OCI-LY3 (cell line): ENCODE data around the gene CATSPER3.
"Not testable (repeated sequence)": the region's sequence is repeated elsewhere in the genome, so short reads cannot be mapped to it uniquely, and the experiment has no call there.

ENCODE experiments used
- H2AFZ ChIP-seq: fragments of 200-600, 300-600 bp; shearing (Covaris generic); 2 replicates; pipeline ENCODE4 v1.6.0; 2014; ENCODE audit warnings: antibody characterized with exemption, low read depth, low read length
- H3K27ac ChIP-seq: fragments of 200-600, 300-600 bp; sonication (generic); 2 replicates; pipeline ENCODE4 v1.5.1; 2014; ENCODE audit warnings: mild to moderate bottlenecking, low read length, moderate library complexity, mixed read lengths
- H3K27me3 ChIP-seq: fragments of 200-600, 300-600 bp; sonication (generic); 2 replicates; pipeline ENCODE4 v1.6.1; 2014; ENCODE audit warnings: low read depth, low read length, mixed read lengths
- H3K36me3 ChIP-seq: fragments of 200-600, 300-600 bp; sonication (generic); replicated peaks from 2 replicates; pipeline ENCODE3; 2014; ENCODE audit warnings: low read depth, low read length, mixed read lengths
- H3K4me1 ChIP-seq: fragments of 300-600, 200-600 bp; sonication (generic); 2 replicates; pipeline ENCODE4 v1.6.1; 2014; ENCODE audit warnings: low read length, mixed read lengths
- H3K4me2 ChIP-seq: fragments of 200-600, 300-600 bp; sonication (generic); 2 replicates; pipeline ENCODE4 v1.6.1; 2014; ENCODE audit warnings: low read length, mixed read lengths
- H3K4me3 ChIP-seq: fragments of 300-600, 200-600 bp; sonication (generic); 2 replicates; pipeline ENCODE4 v1.5.1; 2014; ENCODE audit warnings: antibody characterized with exemption, mild to moderate bottlenecking, low read length, moderate library complexity
- H3K79me2 ChIP-seq: fragments of 300-600, 200-600 bp; shearing (Covaris generic); 2 replicates; pipeline ENCODE4 v1.6.1; 2014; ENCODE audit warnings: mild to moderate bottlenecking, low read length, mixed read lengths
- H3K9ac ChIP-seq: fragments of 300-600, 200-600 bp; shearing (Covaris generic); 2 replicates; pipeline ENCODE4 v1.6.0; 2014; ENCODE audit warnings: mild to moderate bottlenecking, low read length, moderate library complexity
- H3K9me3 ChIP-seq: fragments of 200-600, 300-600 bp; shearing (Covaris generic); 2 replicates; pipeline ENCODE4 v1.6.1; 2014; ENCODE audit warnings: low read length, mixed read lengths; ENCODE audit not compliant: insufficient read depth
- H4K20me1 ChIP-seq: fragments of 200-600, 300-600 bp; sonication (generic); 2 replicates; pipeline ENCODE4 v1.6.1; 2016; ENCODE audit warnings: low read length, mixed read lengths; ENCODE audit not compliant: insufficient read depth
- EZH2phosphoT487 ChIP-seq: fragments of 200-600 bp; shearing (Covaris generic); IDR thresholded peaks from 2 replicates; pipeline ENCODE4 v1.6.1; 2018; ENCODE audit warnings: antibody characterized with exemption, mixed run types, low read depth
- TF ChIP-seq, protein P1 (sequence below): fragments of 200-600, 300-600 bp; sonication (generic); IDR thresholded peaks from 2 replicates; pipeline ENCODE4 v1.5.1; 2014; ENCODE audit warnings: antibody characterized with exemption, low read length, low read depth

Gene CATSPER3

DNA sequence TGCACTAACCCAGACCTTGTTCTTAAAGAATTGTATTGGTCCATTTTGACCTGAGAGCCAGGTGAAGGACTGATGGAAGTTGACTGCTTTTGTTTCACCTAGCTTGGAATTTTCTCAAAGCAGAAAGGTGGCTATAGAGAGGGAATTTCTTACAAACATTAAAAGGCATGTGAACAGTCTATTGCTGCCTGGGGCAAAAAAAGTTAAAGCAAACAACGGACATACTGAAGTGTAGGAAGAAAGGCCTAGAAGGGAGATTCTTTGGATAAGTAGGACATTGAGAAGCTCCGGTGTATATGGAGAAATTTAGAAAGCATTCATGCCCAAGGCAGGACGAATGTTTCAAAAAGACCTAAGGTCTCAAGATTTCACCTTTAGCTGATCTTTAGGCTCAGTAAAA, 11.7 kb downstream of the CATSPER3 start:
- no peak overlapping the region for H2AFZ ChIP-seq

DNA sequence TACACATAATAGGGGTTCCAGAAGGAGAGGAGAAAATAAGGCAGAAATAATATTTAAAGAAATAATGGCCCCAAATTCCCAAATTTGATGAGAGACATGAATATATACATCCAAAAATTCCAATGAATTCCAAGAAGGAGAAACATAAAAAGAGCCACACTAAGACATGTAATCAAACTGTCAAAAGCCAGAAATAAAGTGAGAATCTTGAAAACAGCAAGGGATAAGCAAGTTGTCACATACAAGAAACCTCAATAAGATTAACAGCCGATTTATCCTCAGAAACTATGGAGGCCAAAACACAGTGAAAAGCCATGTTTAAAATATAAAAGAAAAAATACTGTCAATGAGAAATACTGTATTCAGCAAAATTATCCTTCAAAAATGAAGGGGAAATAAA, 14.5 kb downstream of the CATSPER3 start:
- H3K9ac ChIP-seq = no peak overlapping the region
- no peaks in the 10 kb centered on the region for H3K79me2 ChIP-seq
- no peak overlapping the region for H3K4me2 ChIP-seq
- H3K27me3 ChIP-seq = no peaks in the 10 kb centered on the region
- H3K27ac ChIP-seq = no peak overlapping the region
- H2AFZ ChIP-seq = no peak overlapping the region
- H4K20me1 ChIP-seq = no peaks in the 10 kb centered on the region
- H3K36me3 ChIP-seq = no peaks in the 10 kb centered on the region
- no peaks in the 10 kb centered on the region for H3K9me3 ChIP-seq
- H3K4me3 ChIP-seq = no peak overlapping the region
- no peaks in the 10 kb centered on the region for H3K4me1 ChIP-seq
- TF ChIP-seq EZH2phosphoT487 = no peak
- TF ChIP-seq, protein P1, sequence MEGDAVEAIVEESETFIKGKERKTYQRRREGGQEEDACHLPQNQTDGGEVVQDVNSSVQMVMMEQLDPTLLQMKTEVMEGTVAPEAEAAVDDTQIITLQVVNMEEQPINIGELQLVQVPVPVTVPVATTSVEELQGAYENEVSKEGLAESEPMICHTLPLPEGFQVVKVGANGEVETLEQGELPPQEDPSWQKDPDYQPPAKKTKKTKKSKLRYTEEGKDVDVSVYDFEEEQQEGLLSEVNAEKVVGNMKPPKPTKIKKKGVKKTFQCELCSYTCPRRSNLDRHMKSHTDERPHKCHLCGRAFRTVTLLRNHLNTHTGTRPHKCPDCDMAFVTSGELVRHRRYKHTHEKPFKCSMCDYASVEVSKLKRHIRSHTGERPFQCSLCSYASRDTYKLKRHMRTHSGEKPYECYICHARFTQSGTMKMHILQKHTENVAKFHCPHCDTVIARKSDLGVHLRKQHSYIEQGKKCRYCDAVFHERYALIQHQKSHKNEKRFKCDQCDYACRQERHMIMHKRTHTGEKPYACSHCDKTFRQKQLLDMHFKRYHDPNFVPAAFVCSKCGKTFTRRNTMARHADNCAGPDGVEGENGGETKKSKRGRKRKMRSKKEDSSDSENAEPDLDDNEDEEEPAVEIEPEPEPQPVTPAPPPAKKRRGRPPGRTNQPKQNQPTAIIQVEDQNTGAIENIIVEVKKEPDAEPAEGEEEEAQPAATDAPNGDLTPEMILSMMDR = no peak

More for the DNA sequence above, 11.7 kb downstream of the CATSPER3 start:
- Histone ChIP-seq H3K79me2 (no peaks in the 10 kb centered on the region), H3K4me1 (no peaks in the 10 kb centered on the region), H3K4me3 (no peak overlapping the region), H3K4me2 (no peak overlapping the region), H4K20me1 (no peaks in the 10 kb centered on the region), H3K9ac (no peak overlapping the region), H3K27me3 (no peaks in the 10 kb centered on the region), H3K9me3 (no peaks in the 10 kb centered on the region), H3K36me3 (no peaks in the 10 kb centered on the region), H3K27ac (no peak overlapping the region)
- no peak for TF ChIP-seq EZH2phosphoT487
- TF ChIP-seq, protein P1 = no peak

DNA sequence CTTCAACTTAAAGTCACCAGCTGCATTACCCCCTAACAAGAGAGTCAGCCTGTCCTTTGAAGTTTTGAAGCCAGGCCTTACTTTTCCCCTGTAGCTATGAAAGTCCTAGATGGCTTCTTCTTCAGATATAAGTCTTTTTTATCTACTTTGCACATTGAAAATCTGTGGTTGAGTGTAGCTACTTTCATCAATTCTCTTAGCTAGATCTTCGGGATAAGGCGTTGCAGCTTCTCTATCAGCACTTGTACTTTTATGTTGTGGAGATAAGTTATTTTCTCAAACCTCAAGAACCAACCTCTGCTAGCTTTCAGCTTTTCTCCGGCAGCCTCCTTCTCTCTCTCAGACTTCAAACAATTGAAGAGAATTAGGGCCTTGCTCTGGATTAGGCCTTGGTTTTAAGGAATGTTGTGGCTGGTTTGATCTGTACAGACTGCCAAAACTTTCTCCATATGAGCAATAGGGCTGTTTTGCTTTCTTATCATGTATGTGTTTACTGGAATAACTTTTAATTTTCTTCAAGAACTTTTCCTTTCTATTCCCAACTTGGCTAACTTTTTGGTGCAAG, 21.6 kb downstream of the CATSPER3 start:
- H3K9me3 ChIP-seq = no peaks in the 10 kb centered on the region
- H3K27ac ChIP-seq = no peak overlapping the region
- H3K27me3 ChIP-seq = no peaks in the 10 kb centered on the region
- H3K4me1 ChIP-seq = peaks cover 2% of the 10 kb centered on the region; the same call in 1 of the 2 replicates
- no peak overlapping the region for H2AFZ ChIP-seq
- no peak overlapping the region for H3K9ac ChIP-seq
- H3K79me2 ChIP-seq = no peaks in the 10 kb centered on the region
- H3K36me3 ChIP-seq = no peaks in the 10 kb centered on the region
- H3K4me2 ChIP-seq = no peak overlapping the region
- no peak overlapping the region for H3K4me3 ChIP-seq
- no peaks in the 10 kb centered on the region for H4K20me1 ChIP-seq
- no peak for TF ChIP-seq EZH2phosphoT487
- TF ChIP-seq, protein P1 = no peak

DNA sequence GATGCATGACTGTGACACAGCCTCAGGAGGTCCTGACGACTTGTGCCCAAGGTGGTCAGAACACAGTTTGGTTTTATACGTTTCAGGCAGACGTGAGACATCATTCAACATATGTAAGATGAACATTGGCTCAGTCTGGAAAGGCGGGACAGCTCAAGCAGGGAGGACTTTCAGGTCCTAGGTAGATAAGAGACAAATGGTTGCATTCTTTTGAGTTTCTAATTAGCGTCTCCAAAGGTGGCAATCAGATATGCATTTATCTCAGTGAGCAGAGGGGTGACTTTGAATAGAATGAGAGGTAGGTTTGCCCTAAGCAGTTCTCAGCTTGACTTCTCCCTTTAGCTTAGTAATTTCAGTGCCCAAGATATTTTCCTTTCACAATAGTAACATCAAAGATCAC, 22.5 kb downstream of the CATSPER3 start:
- H4K20me1 ChIP-seq, H3K4me3 ChIP-seq, H3K4me1 ChIP-seq, H3K79me2 ChIP-seq, H3K9me3 ChIP-seq, H3K4me2 ChIP-seq, H3K27me3 ChIP-seq, H3K36me3 ChIP-seq, H3K9ac ChIP-seq, H3K27ac ChIP-seq, H2AFZ ChIP-seq: not testable (repeated sequence)
